NB4 (cell line): ENCODE measurements around the gene MACO1.

Experiments used
- CTCF ChIP-seq: IDR thresholded peaks from one replicate; pipeline ENCODE4 v1.5.1; 2012; ENCODE audit warnings: low read depth, low read length
- MYC ChIP-seq: IDR thresholded peaks from 2 replicates; pipeline ENCODE4 v1.6.1; 2011; ENCODE audit warnings: low read depth, low read length
- POLR2A ChIP-seq: IDR thresholded peaks from 2 replicates; pipeline ENCODE4 v1.6.1; 2011; ENCODE audit warnings: mild to moderate bottlenecking; ENCODE audit not compliant: insufficient read length; ENCODE audit errors: extremely low read depth

GRCh38 chr1:25526753-25527152 is 96.1 kb downstream of the MACO1 start:
- TF ChIP-seq CTCF (no peak), MYC (no peak), POLR2A (no peak)
